HG03469 (cell line): Measurements from ENCODE around the gene AGPAT2.
"Not testable (repeated sequence)": the region's sequence is repeated elsewhere in the genome, so short reads cannot be mapped to it uniquely, and the experiment has no call there.

Experiments used
- ATAC-seq: cut with Tn5 transposase; IDR thresholded peaks from one replicate; pipeline ENCODE4 v1.9.1; 2021; ENCODE audit warnings: mild to moderate bottlenecking, moderate library complexity, moderate number of reproducible peaks; ENCODE audit not compliant: unreplicated experiment

AGPAT2 gene

GRCh38 chr9:136720898-136721338, 33.7 kb upstream of the AGPAT2 start:
- ATAC-seq = no peak

DNA sequence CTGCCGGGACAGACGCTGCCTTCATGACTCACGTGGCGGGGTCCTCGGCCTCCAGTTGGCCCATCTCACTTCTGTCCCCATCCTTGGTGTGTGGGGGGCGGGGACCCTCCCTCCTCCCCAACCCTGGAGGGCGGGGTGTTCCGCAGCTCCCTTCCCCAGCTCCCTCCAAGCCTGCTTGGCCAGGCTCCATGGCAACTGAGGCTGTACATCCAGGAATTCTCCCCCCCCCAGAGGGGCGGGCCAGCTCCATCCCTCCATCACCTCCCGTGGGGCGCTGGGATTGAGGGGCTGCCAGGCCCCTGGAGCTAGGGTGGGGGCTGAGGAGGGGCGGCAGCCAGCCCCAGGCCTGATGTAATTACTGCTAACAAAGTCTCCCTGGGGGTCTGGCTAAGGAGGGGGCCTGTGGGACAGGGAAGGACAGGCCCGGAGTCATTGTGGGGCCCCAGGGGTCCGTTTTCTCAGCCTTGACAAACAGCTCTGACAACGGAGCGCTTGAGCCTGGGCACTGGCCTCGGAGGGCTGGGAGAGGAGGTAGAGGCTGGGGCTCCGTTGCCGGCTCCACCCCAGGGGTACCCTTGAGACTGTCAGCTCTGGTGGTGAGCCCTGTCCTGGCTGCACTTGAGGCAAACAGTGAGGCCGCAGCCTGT, 33.1 kb upstream of the AGPAT2 start:
- ATAC-seq = no peak

GRCh38 chr9:136719195-136719880, 32.1 kb upstream of the AGPAT2 start:
- ATAC-seq = no peak

- no peak for ATAC-seq
Observed at GRCh38 chr9:136718345-136719194, 31.3 kb upstream of the AGPAT2 start.

DNA sequence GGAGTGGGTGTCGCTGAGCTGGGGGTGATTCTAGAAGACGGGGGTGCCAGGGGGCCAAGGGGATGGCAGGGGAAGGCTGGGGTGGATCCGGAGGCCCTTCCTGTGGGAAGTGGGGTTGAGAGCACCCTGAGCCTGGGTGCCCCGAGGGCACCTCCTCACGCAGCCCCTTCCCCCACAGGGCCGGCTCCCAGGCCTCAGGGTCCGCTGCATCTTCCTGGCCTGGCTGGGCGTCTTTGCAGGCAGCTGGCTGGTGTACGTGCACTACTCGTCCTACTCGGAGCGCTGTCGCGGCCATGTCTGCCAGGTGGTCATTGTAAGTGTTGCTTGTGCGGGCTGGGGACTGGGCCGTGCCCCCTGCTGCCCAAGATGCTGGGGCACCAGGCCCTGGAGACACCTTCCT, 30.1 kb upstream of the AGPAT2 start:
- ATAC-seq = no peak

DNA sequence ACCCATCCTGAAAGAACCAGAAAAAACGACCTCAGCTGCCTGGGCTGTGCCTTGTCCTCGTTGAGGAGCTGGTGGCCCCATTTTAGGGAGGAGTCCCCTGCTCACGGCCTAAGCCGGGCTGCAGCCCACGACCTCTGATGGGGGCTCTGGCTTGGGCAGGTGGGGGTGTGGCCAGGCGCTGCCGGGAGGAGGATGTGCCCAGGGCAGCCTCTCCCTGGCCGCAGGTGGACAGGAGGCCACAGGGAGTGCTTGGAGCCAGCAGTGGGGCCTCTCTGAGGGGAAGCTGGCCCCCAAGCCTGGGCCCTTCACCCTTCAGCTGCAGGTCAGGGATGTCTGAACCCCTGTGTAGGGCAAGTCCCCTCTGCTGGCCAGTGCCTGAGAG, 27.6 kb upstream of the AGPAT2 start:
- no peak for ATAC-seq

DNA sequence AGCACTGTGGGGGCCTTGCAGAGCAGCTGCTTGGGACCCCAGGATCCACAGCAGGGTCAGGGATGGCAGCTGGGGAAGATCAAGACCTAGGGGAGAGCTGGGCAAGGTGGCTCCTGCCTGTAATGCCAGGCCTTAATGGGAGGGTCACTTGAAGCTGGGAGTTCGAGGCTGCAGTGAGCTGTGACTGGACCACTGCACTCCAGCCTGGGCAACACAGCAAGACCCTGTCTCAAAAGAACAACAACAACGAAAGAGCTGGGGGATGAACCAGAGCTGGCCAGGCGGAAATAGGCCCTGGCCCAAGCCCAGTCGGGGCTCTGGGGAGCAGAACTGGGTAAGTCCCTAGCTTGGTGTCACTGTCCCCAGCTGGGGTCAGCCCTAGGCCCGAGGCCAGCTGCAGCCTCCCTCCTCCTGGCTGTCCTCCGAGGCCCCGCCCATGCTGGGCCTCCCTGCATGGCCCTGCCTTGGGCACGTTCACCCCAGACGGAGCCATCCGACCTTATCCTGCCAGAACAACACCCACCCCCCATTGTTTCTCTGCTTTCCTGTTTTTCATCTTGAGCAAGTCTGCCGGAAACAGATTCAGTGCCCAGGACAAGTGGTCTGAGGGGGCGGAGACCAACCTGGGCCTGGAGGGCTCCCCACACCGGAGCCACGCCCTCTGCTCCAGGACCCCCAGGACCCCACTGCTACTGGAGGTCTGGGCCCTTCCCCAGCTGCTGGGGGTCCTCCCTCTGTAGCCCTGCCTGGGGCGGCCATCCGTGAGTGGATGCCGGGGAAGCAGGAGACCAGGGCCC, 27.0 kb upstream of the AGPAT2 start:
- no peak for ATAC-seq

DNA sequence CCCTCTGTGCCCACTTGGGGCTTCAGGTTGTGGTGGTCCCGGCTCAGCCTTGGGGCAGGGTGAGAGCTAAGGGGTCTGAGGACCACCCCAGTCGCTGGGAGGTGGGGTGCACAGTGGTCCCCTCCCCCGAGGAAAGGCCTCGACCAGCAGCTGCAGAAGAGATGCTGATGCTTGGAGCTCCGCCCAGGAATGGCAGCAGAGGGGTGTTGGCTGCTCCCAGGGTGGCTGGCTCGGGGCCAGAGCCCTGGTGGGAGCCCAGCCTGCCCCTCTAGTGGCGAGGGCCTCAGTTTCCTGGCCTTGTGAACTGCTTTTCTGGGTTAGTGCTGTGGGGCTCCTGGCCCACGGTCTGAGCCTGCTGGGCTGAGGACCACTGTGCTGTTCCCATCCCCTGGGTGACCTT, 26.3 kb upstream of the AGPAT2 start:
- no peak for ATAC-seq

GRCh38 chr9:136712690-136713544, 25.7 kb upstream of the AGPAT2 start:
- no peak for ATAC-seq

DNA sequence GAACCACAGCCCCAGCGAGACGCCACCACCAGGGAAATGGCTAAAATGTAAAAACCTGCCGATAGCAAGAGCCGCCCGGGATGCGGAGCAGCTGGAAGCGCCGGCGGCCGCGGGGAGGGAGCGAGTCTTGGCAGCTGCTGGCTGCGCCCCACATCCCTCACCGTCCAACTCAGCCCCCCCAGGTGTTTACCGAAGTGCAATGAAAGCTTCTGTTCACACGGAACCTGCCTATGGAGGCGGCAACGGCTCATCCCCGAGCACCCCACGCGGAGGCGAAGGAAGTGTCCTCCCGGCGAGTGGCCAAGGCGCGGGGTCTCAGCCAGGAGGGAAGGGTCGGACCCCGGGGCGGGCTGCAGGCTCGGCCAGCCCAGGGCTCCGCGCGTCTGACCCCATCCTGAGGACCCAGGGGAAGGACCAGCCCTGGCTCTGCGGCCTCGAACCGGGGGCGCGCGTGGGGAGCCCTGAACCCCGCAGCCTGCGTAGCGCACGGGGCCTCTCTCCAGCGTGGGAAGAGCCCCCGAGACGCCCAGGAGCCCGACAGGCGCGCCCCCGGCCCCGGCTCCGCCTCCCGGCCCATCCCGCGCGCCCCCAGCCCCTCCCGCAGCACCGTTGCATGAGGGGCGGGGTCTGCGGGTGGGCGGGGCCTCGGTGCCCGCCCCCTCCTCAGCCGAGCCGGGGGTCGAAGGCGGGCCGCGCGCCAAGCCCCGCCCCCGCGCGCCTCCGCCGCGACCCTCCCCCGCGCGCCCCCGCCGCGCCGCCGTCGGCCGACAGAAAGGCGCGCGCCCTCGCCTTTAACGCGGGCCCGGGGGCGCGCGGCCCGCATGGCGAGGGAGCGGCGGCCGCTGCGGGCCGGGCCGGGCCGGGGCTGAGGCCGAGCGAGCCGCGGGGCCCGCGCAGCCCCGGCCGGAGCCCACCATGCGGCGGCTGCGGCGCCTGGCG, 24.8 kb upstream of the AGPAT2 start, which contains the start of gene DIPK1B:
Gene DIPK1B (plus strand): TSS at position 822 of the 939 bp plus-strand sequence. CDS start 94 bp downstream, at position 916.
- ATAC-seq = no peak

DNA sequence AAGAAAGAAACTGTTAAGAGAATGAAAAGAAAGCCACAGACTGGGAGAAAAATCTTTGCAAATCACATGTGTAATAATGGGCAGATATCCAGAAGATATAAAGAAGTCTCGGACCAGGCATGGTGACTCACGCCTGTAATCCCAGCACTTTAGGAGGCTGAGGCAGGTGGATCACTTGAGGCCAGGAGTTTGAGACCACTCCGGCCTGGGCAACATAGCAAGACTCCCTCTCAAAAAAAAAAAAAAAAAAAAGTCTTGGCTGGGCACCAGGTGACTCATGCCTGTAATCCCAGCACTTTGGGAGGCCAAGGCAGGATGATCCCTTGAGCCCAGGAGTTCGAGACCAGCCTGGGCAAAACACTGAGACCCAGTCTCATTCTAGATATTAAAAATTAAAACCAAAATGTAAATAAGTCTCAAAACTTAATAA, 24.0 kb upstream of the AGPAT2 start:
- ATAC-seq = not testable (repeated sequence)

GRCh38 chr9:136710543-136710942, 23.3 kb upstream of the AGPAT2 start:
- ATAC-seq = no peak

DNA sequence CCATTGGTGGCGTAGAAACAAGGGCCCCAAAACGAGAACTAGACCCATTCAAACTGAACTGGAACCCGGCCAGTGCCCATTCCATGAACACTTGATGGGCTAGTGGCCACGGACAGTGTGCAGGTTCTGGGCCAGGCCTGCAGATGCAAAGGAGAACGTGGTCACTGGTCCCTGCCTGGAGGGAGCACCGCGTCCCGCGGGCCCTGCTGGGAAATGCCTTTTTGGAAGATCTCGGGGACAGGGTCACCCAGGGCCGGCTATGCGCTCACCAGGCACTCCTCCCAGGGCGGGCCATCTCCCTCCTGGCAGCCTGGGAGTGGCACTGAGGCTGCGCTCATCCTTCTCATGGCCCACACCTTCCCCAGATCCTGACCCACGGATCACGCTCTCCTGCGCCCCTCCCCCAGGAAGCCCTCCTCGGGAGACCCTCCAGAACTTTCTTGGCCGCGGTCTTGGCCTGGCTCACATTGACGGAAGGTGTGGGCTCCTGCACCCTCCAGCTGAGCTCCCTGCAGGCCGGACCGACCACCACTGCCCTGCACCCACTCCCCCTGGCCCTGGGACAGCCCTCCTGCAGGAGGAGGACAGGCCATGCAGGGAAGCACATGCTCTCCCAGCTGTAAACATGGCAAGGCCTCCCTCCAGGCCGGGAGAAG, 22.3 kb upstream of the AGPAT2 start:
- ATAC-seq = no peak

GRCh38 chr9:136707849-136708517, 20.7 kb upstream of the AGPAT2 start:
- no peak for ATAC-seq

DNA sequence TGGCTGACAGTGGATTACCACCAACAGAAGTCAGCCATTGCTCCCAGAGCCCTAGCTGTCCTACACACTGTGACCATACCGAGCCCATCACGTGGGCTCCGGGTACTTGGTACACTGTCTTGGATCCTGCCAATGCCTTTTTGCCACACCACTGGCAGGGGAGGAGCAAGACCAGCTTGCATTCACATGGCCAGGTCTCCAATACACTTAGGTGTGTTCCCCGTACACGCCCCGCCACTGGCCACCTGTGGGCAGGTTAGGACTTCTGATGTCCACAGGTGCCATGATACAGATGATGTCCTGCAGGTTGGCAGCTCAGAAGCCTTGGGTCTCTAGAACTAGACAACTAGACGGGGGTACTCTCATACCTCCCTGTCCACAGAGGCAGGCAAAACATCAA, 19.8 kb upstream of the AGPAT2 start:
- no peak for ATAC-seq

DNA sequence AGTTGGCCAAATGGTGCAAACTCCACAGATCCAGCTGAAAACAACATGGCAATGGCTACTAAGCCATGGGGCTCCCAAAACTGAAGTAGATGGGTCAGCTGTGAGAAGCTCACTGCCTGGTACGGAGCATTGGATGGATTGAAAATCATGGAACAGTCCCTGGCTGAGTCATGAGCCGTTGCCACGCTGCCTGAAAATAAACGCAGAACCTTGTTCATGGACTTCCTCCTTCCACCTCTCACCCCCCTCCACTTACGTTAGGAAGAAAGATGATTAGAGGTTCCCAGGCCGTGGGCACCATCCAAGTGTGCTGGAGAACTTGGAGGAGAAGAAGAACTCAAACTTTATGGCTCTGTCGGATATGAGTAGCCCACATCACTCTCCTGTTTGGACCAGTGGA, 18.3 kb upstream of the AGPAT2 start:
- no peak for ATAC-seq

- not testable (repeated sequence) for ATAC-seq
Observed at GRCh38 chr9:136704741-136705140, 17.5 kb upstream of the AGPAT2 start.
